Tibial nerve (tissue), 4 donors: ENCODE measurements around the gene SLCO2A1. TPM values are rescaled to one million over a fixed set of nuclear protein-coding genes. Genes with fewer than 3 reads are reported as not detected.

Experiments
- DNase-seq, 2 donors: peaks; one replicate each; pipeline ENCODE4 v3.0.0-alpha.2; 2019; ENCODE audit warnings: low spot score in 2 of 2
- H3K27ac ChIP-seq, 4 donors: fragments of 200-600 bp; sonication (generic) in 3 of 4; one replicate each; pipeline ENCODE4 v1.5.1; 2017 to 2019; ENCODE audit warnings: mild to moderate bottlenecking in 1 of 4
- H3K27me3 ChIP-seq, 2 donors: fragments of 200-600 bp; sonication (generic) in 1 of 2; one replicate each; pipeline versions ENCODE4 v1.5.1 to v1.6.0; 2017 to 2019
- H3K36me3 ChIP-seq, 3 donors: fragments of 200-600 bp; sonication (generic); one replicate each; pipeline ENCODE4 v1.5.1; 2018 to 2019
- H3K4me1 ChIP-seq, 4 donors: fragments of 200-600 bp; sonication (generic) in 3 of 4; one replicate each; pipeline ENCODE4 v1.5.1; 2017 to 2019
- H3K4me3 ChIP-seq, 4 donors: fragments of 200-600 bp; sonication (generic) in 3 of 4; one replicate each; pipeline ENCODE4 v1.5.1; 2017 to 2019; ENCODE audit warnings: mild to moderate bottlenecking in 1 of 4, moderate library complexity in 1 of 4
- H3K9me3 ChIP-seq, 4 donors: fragments of 200-600 bp; sonication (generic) in 3 of 4; one replicate each; pipeline ENCODE4 v1.5.1; 2017 to 2019
- EP300 ChIP-seq, 2 donors: sonication (generic); formaldehyde crosslinking; IDR thresholded peaks; one replicate each; pipeline ENCODE4 v1.6.1; 2017; ENCODE audit warnings: antibody characterized with exemption in 2 of 2, mild to moderate bottlenecking in 1 of 2
- POLR2A ChIP-seq, 2 donors: fragments of 450-650 bp; IDR thresholded peaks; one replicate each; pipeline ENCODE4 v1.6.1; 2017; ENCODE audit warnings: antibody characterized with exemption in 2 of 2, mild to moderate bottlenecking in 2 of 2, moderate library complexity in 2 of 2
- WGBS, 2 donors: methylation state at CpG; one replicate each; pipeline ENCODE4 v1.1.5; 2018; 5-methylcytosine and 5-hydroxymethylcytosine counted together
- total RNA-seq, 4 donors: library from RNA; depleted of rRNA; stranded (reverse); fragments of >200 nt; gene quantifications; one replicate each; pipeline ENCODE4 v1.1.0, GENCODE V29; 2016
- TF ChIP-seq, protein P1 (sequence below), 5 experiments: fragments of 200-600 bp in 3 of 5; fragments of 450-650 bp in 2 of 5; sonication (generic) in 3 of 5; IDR thresholded peaks; one replicate each; pipeline ENCODE4 v1.5.1; 2016 to 2019; ENCODE audit warnings: antibody characterized with exemption in 5 of 5, mild to moderate bottlenecking in 3 of 5, moderate library complexity in 2 of 5

SLCO2A1 gene
- total RNA-seq, 4 donors from 2014 or later = 8.8 to 22.9 (median 12.2) TPM

DNA sequence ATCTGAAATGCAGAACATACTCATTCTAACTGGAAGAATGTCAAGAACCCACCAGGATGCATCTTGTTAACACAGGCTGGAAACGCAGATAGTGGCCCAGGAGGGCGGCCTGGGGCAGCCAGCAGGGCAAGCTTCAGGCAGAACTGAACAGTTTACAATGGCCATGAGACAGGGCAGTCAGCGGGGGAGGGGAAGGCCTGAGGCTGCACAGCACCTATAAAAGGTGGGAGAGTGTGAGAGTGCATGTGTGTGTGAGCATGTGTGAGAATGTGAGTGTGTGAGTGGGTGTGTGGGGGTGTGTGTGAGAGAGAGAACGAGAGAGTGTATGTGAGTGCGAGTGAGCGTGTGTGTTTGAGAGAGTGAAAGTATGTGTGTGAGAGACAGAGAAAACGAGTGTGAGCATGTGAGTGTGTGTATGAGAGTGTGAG, 26.8 kb upstream of the SLCO2A1 start:
- no peak for DNase-seq
- no peaks in the 10 kb centered on the region for H3K36me3 ChIP-seq
- H3K4me3 ChIP-seq = no peak overlapping the region
- no peak overlapping the region for H3K27ac ChIP-seq
- H3K9me3 ChIP-seq = no peaks in the 10 kb centered on the region
- TF ChIP-seq EP300 (IDR thresholded peaks at IDR 0.05) = no peak
- TF ChIP-seq POLR2A (IDR thresholded peaks at IDR 0.05) = no peak
- TF ChIP-seq, protein P1, sequence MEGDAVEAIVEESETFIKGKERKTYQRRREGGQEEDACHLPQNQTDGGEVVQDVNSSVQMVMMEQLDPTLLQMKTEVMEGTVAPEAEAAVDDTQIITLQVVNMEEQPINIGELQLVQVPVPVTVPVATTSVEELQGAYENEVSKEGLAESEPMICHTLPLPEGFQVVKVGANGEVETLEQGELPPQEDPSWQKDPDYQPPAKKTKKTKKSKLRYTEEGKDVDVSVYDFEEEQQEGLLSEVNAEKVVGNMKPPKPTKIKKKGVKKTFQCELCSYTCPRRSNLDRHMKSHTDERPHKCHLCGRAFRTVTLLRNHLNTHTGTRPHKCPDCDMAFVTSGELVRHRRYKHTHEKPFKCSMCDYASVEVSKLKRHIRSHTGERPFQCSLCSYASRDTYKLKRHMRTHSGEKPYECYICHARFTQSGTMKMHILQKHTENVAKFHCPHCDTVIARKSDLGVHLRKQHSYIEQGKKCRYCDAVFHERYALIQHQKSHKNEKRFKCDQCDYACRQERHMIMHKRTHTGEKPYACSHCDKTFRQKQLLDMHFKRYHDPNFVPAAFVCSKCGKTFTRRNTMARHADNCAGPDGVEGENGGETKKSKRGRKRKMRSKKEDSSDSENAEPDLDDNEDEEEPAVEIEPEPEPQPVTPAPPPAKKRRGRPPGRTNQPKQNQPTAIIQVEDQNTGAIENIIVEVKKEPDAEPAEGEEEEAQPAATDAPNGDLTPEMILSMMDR (IDR thresholded peaks at IDR 0.05) = no peak
- peaks cover 0 to 29% (median 7%) of the 10 kb centered on the region in 4 donors for H3K4me1 ChIP-seq
- no peaks in the 10 kb centered on the region for H3K27me3 ChIP-seq
- WGBS, 2 donors = 77 to 80% methylated on average over 7 of the region's 7 CpGs

DNA sequence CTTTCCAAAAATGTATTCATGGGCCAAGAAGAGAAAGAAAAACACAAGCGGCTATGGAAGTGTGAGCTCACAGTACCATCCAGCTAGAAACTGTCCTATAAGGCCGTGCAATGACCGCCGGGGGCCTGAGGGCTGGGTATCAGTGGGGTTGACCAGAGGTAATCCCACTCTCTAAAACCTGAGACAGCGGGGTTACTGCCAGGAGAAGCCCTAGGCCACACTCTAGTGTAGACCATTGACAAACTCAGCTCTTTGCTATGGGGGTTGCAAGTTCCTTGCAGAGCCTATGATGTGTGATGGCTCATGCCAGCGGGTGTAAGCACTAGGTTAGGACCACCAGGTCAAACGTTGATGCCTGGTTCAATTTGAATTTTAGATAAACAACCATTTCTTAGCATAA, 25.9 kb upstream of the SLCO2A1 start:
- Histone ChIP-seq H3K4me3 (no peak overlapping the region), H3K27ac (no peak overlapping the region), H3K27me3 (no peaks in the 10 kb centered on the region), H3K4me1 (peaks cover 0 to 20% (median 4%) of the 10 kb centered on the region in 4 donors), H3K36me3 (no peaks in the 10 kb centered on the region), H3K9me3 (no peaks in the 10 kb centered on the region)
- no peak for TF ChIP-seq POLR2A (IDR thresholded peaks at IDR 0.05)
- TF ChIP-seq, protein P1 (IDR thresholded peaks at IDR 0.05) = no peak
- DNase-seq = no peak
- 78 to 95% methylated on average over 6 to 7 of the region's 7 CpGs for WGBS, 2 donors

DNA sequence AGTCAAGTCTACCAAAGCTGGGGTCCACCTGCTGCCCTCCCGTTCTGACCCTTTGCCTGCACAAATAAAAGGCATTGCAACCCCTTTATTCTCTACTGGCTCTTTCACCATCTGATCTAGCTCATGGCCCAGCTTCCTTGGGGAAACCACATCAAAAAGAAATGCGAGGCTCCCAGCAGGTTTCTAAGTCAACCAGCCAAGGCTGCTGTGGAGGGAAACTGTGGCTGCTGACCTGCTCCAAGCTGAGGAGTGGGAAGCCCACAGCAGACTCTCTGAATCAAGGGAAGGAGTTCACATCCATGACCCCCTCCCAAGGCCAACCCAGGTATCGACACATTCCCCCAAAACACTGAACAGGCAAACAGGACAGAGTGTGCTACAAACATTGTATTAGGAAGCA, 25.2 kb upstream of the SLCO2A1 start:
- peaks cover 0 to 13% (median 0%) of the 10 kb centered on the region in 4 donors for H3K4me1 ChIP-seq
- no peak overlapping the region for H3K4me3 ChIP-seq
- no peaks in the 10 kb centered on the region for H3K27me3 ChIP-seq
- no peak overlapping the region for H3K27ac ChIP-seq
- TF ChIP-seq POLR2A (IDR thresholded peaks at IDR 0.05) (no peak), EP300 (IDR thresholded peaks at IDR 0.05) (no peak)
- TF ChIP-seq, protein P1 (IDR thresholded peaks at IDR 0.05) = no peak
- no peaks in the 10 kb centered on the region for H3K9me3 ChIP-seq
- 72 to 90% methylated on average over 3 of the region's 3 CpGs for WGBS, 2 donors
- no peak for DNase-seq
- no peaks in the 10 kb centered on the region for H3K36me3 ChIP-seq

DNA sequence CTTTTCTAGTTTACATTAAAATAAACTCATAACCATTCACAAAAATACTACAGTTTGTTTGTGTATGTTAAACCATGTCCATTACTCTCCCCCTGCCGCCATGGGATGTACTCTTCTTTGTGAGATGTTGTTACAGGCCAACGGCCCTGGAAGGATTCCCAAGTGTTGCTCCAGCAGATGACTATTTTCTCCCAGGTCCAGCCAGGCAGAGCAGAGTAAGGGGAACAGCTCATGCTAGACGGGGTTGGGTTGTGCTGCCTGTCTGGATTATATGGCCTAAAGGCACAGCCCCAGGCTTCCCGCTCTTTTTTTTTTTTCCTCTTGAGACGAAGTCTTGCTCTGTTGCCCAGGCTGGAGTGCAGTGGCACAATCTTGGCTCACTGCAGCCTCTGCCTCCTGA, 24.5 kb upstream of the SLCO2A1 start:
- WGBS, 2 donors = 75 to 82% methylated on average over 5 of the region's 5 CpGs
- Histone ChIP-seq H3K4me3 (no peak overlapping the region), H3K4me1 (peaks cover 0 to 7% (median 0%) of the 10 kb centered on the region in 4 donors), H3K9me3 (no peaks in the 10 kb centered on the region), H3K27me3 (no peaks in the 10 kb centered on the region), H3K27ac (no peak overlapping the region), H3K36me3 (no peaks in the 10 kb centered on the region)
- DNase-seq = no peak
- TF ChIP-seq POLR2A (IDR thresholded peaks at IDR 0.05) (no peak), EP300 (IDR thresholded peaks at IDR 0.05) (no peak)
- TF ChIP-seq, protein P1 (IDR thresholded peaks at IDR 0.05) = no peak

DNA sequence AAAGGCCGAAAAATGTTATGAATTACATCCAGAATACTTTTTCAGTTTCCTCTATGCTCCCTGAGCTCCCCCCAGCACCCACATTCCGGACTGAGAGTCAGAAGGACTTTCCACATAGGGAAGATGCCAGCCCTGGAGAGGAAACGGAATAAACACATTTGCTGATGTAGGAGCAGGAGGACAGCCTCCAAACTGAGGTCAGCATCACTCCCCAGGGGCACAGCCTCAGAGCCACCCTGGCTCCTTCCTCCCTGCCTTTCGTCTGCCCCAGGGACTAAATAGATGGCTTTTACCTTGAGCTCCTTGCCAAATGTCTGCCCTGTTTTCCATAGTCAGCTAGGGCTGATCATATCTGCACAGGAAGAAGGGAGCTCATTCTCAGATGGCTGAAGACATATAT, 22.6 kb upstream of the SLCO2A1 start:
- DNase-seq = no peak
- TF ChIP-seq, protein P1 (IDR thresholded peaks at IDR 0.05) = no peak
- TF ChIP-seq EP300 (IDR thresholded peaks at IDR 0.05) = no peak
- no peak for TF ChIP-seq POLR2A (IDR thresholded peaks at IDR 0.05)

More for the DNA sequence above, 22.6 kb upstream of the SLCO2A1 start:
- no peaks in the 10 kb centered on the region for H3K4me1 ChIP-seq
- 42 to 62% methylated on average over 4 of the region's 4 CpGs for WGBS, 2 donors
- no peaks in the 10 kb centered on the region for H3K36me3 ChIP-seq
- H3K27me3 ChIP-seq = no peaks in the 10 kb centered on the region
- H3K4me3 ChIP-seq = no peak overlapping the region
- H3K27ac ChIP-seq = no peak overlapping the region
- H3K9me3 ChIP-seq = no peaks in the 10 kb centered on the region
